IMR-90 (cell line): Measurements from ENCODE around the gene PHETA1. TPM values are rescaled to one million over a fixed set of nuclear protein-coding genes. Genes with fewer than 3 reads are reported as not detected.
"Not testable (repeated sequence)": the region's sequence is repeated elsewhere in the genome, so short reads cannot be mapped to it uniquely, and the experiment has no call there.

Experiments used
- ATAC-seq: fragments of 200-7000 bp; cut with Tn5 transposase; 2 replicates; pipeline ENCODE4 v1.9.1; 2020; ENCODE audit warnings: low read depth, mild to moderate bottlenecking, moderate library complexity
- BruUV-seq: library from RNA; stranded (reverse); fragments of 400-500 nt; replicated peaks from 2 replicates; lab custom pipeline; 2021; lab: Mats Ljungman, UMichigan
- CTCF ChIA-PET: fragments of 300-600 bp; formaldehyde crosslinking; extraction: SDS; loops from one replicate; lab custom pipeline; 2021; ENCODE audit warnings: antibody characterized with exemption; lab: Yijun Ruan, JAX
- POLR2A ChIA-PET: fragments of 300-600 bp; sonication (Branson Sonifier 250); formaldehyde crosslinking; loops from one replicate; lab custom pipeline; 2022; ENCODE audit warnings: antibody characterized with exemption; ENCODE audit not compliant: unreplicated experiment; lab: Charles Lee
- DNase-seq: peaks from one replicate; pipeline ENCODE4 v3.0.0; 2013
- H2AFZ ChIP-seq: replicated peaks from 2 replicates; pipeline ENCODE3; 2013; ENCODE audit warnings: low read length, mild to moderate bottlenecking; ENCODE audit not compliant: poor library complexity
- H2AK5ac ChIP-seq: 2 replicates; pipeline ENCODE4 v1.6.1; 2013; ENCODE audit warnings: low read depth, low read length, inconsistent platforms
- H2AK9ac ChIP-seq: replicated peaks from 2 replicates; pipeline ENCODE3; 2013; ENCODE audit warnings: mild to moderate bottlenecking, low read depth, low read length, moderate library complexity; ENCODE audit not compliant: poor library complexity
- H2BK120ac ChIP-seq: 2 replicates; pipeline ENCODE4 v1.6.1; 2013; ENCODE audit warnings: low read depth, low read length, inconsistent platforms
- H2BK15ac ChIP-seq: 3 replicates; pipeline ENCODE4 v1.6.1; 2013; ENCODE audit warnings: low read depth, low read length, inconsistent platforms
- H2BK20ac ChIP-seq: 2 replicates; pipeline ENCODE4 v1.6.1; 2013; ENCODE audit warnings: low read depth, mild to moderate bottlenecking, inconsistent platforms, low read length, moderate library complexity
- H2BK5ac ChIP-seq: 2 replicates; pipeline ENCODE4 v1.6.1; 2013; ENCODE audit warnings: mild to moderate bottlenecking, low read depth, low read length, inconsistent platforms; ENCODE audit not compliant: poor library complexity, severe bottlenecking
- H3K14ac ChIP-seq: replicated peaks from 2 replicates; pipeline ENCODE4 v1.6.1; 2013; ENCODE audit warnings: low read depth, low read length, inconsistent platforms
- H3K18ac ChIP-seq: 2 replicates; pipeline ENCODE4 v1.6.1; 2013; ENCODE audit warnings: low read depth, low read length, control low read depth
- H3K23ac ChIP-seq: 2 replicates; pipeline ENCODE4 v1.6.1; 2013; ENCODE audit warnings: low read depth, low read length, inconsistent platforms
- H3K27ac ChIP-seq: 2 replicates; pipeline ENCODE4 v1.5.1; 2013; ENCODE audit warnings: mild to moderate bottlenecking, control low read depth, low read length; ENCODE audit not compliant: insufficient read depth
- H3K27me3 ChIP-seq: 2 replicates; pipeline ENCODE4 v1.6.1; 2013; ENCODE audit warnings: low read length; ENCODE audit not compliant: control insufficient read depth, insufficient read depth
- H3K36me3 ChIP-seq: 2 replicates; pipeline ENCODE4 v1.6.1; 2013; ENCODE audit warnings: low read length, mixed read lengths; ENCODE audit not compliant: control insufficient read depth, insufficient read depth
- H3K4ac ChIP-seq: 2 replicates; pipeline ENCODE4 v1.6.1; 2013; ENCODE audit warnings: low read depth, low read length, inconsistent platforms
- H3K4me1 ChIP-seq: 2 replicates; pipeline ENCODE4 v1.6.1; 2013; ENCODE audit warnings: low read length, mixed read lengths; ENCODE audit not compliant: control insufficient read depth, insufficient read depth
- H3K4me2 ChIP-seq: 2 replicates; pipeline ENCODE4 v1.6.1; 2013; ENCODE audit warnings: low read depth, mild to moderate bottlenecking, control low read depth, low read length, moderate library complexity
- H3K4me3 ChIP-seq: 2 replicates; pipeline ENCODE4 v1.5.1; 2013; ENCODE audit warnings: low read depth, mild to moderate bottlenecking, control low read depth, low read length, moderate library complexity; ENCODE audit not compliant: insufficient read depth
- H3K56ac ChIP-seq: 2 replicates; pipeline ENCODE4 v1.6.1; 2013; ENCODE audit warnings: low read length, inconsistent platforms; ENCODE audit not compliant: insufficient read depth; ENCODE audit errors: extremely low read depth
- H3K79me1 ChIP-seq, 2 experiments: 2 replicates each; pipeline ENCODE4 v1.6.1; 2013; ENCODE audit warnings: low read length in 2 of 2, inconsistent platforms in 1 of 2, low read depth in 1 of 2
- H3K9ac ChIP-seq: 2 replicates; pipeline ENCODE4 v1.6.1; 2013; ENCODE audit warnings: low read depth, low read length, control low read depth
- H3K9me1 ChIP-seq: 2 replicates; pipeline ENCODE4 v1.6.1; 2013; ENCODE audit warnings: low read length, inconsistent platforms; ENCODE audit not compliant: insufficient read depth
- H3K9me3 ChIP-seq: 2 replicates; pipeline ENCODE4 v1.6.1; 2013; ENCODE audit warnings: low read length; ENCODE audit not compliant: control insufficient read depth, insufficient read depth
- H4K20me1 ChIP-seq: 2 replicates; pipeline ENCODE4 v1.6.1; 2013; ENCODE audit warnings: low read length, inconsistent platforms; ENCODE audit not compliant: insufficient read depth
- H4K5ac ChIP-seq: 2 replicates; pipeline ENCODE4 v1.6.1; 2013; ENCODE audit warnings: mild to moderate bottlenecking, low read depth, low read length, control low read depth
- H4K8ac ChIP-seq, 2 experiments: 2 replicates each; pipeline ENCODE4 v1.6.1; 2013; ENCODE audit warnings: low read depth in 2 of 2, low read length in 2 of 2, control low read depth in 1 of 2, inconsistent platforms in 1 of 2
- H4K91ac ChIP-seq: 2 replicates; pipeline ENCODE4 v1.6.1; 2013; ENCODE audit warnings: low read depth, low read length, inconsistent platforms; ENCODE audit not compliant: insufficient read depth
- WGBS, 2 experiments: methylation state at CpG; one replicate each; pipeline versions ENCODE4 v1.1.5 to v1.1.7; 2013; ENCODE audit warnings: missing lambda C conversion rate in 2 of 2; ENCODE audit not compliant: insufficient read length in 1 of 2; ENCODE audit errors: extremely low coverage in 2 of 2; 5-methylcytosine and 5-hydroxymethylcytosine counted together
- dilution Hi-C: fragments of 300-500 bp; cut with HindIII; formaldehyde crosslinking; loops from one replicate; pipeline ENCODE4 v1.14.3; 2018; ENCODE audit warnings: low sequenced_read_pairs; ENCODE audit not compliant: unreplicated experiment
- in situ Hi-C: fragments of 300-500 bp; cut with MboI; formaldehyde crosslinking; loops from 3 replicates; pipeline ENCODE4 v1.14.3; 2019; ENCODE audit warnings: low sequenced_read_pairs, inconsistent platforms, mixed read lengths
- intact Hi-C: fragments of 100-400 bp; cut with micrococcal nuclease; formaldehyde crosslinking; loops from 2 replicates; pipeline ENCODE4 v1.10.0; 2022
- polyA plus RNA-seq, 3 experiments: library from polyadenylated mRNA; depleted of rRNA; stranded (reverse); fragments of >200 nt; gene quantifications; 2 replicates each; pipeline ENCODE4 v1.2.3, GENCODE V29; 2012; ENCODE audit warnings: low replicate concordance in 1 of 3
- total RNA-seq: library from RNA; depleted of rRNA; stranded (reverse); fragments of >200 nt; gene quantifications from 2 replicates; pipeline ENCODE4 v1.2.3, GENCODE V29; 2012

Gene PHETA1
- total and polyA plus RNA-seq, 2 of the 4 experiments (the other 2 are of a cell fraction), result 3.2 to 6.6 TPM

DNA sequence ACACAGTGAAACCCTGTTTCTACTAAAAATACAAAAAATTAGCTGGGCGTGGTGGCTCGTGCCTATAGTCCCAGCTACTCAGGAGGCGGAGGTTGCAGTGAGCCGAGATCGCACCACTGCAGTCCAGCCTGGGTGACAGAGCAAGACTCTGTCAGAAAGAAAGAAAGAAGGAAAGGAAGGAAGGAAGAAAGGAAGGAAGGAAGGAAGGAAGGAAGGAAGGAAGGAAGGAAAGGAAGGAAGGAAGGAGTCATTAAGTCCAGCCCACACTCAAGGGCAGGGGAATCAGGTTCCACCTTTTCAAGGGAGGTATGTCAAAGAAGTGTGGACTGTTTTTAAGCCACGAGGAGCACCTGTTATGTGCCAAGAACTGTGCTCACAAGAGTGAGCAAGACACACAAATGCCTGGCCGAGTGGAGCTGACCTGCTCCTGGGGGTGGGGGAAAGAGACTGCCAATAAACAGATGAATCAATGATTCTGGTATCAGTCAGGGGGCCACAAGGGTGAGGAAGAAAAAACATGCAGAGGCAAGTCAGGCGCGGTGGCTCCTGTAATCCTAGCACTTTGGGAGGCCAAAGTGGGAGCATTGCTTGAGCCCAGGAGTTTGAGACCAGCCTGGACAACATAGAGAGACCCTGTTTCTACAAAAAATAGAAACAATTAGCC lies 31.0 kb upstream of the PHETA1 start:
- H2AFZ ChIP-seq, H3K9me3 ChIP-seq, H3K79me1 ChIP-seq, H3K4me2 ChIP-seq, H2AK9ac ChIP-seq, H3K23ac ChIP-seq, H3K4me1 ChIP-seq, H3K36me3 ChIP-seq, H4K91ac ChIP-seq, ATAC-seq, H3K27me3 ChIP-seq, in situ Hi-C loops, H3K56ac ChIP-seq, H3K9me1 ChIP-seq, H3K14ac ChIP-seq, BruUV-seq, H3K9ac ChIP-seq, H3K18ac ChIP-seq, H3K4me3 ChIP-seq, H4K20me1 ChIP-seq, POLR2A ChIA-PET, H2BK5ac ChIP-seq, DNase-seq, dilution Hi-C loops, H2BK15ac ChIP-seq, H3K27ac ChIP-seq, H4K5ac ChIP-seq: not testable (repeated sequence)
- intact Hi-C loops, result loop anchor here (5.0 kb wide), 1 partner anchor 272 kb away; no protein-coding TSS in a partner anchor
- peak overlapping the region; percentile 78; the same call in 1 of the 2 replicates for H2AK5ac ChIP-seq
- H4K8ac ChIP-seq, result peak overlapping the region in 1 of 2 experiments; percentile 23; a peak in 1 of 4 replicates
- peak overlapping the region; percentile 39 for H3K4ac ChIP-seq
- WGBS, 2 experiments, result 91% methylated on average over 6 of the region's 9 CpGs; no CpG with 5 or more reads in 1 of the 2 experiments
- H2BK20ac ChIP-seq, result peak overlapping the region; percentile 44; the same call in 1 of the 2 replicates
- peak overlapping the region; percentile 30; the same call in 1 of the 2 replicates for H2BK120ac ChIP-seq
- CTCF ChIA-PET, result interaction anchor here (0.7 kb wide), 1 partner anchor 45 kb away, joined by 4 read pairs; no protein-coding TSS in a partner anchor
